ENCODE data around the gene CDH2. TPM values are rescaled to one million over a fixed set of nuclear protein-coding genes. Genes with fewer than 3 reads are reported as not detected.

CDH2 gene
- total RNA-seq, 1 experiment from 2014 or later, result 6.4 TPM

DNA sequence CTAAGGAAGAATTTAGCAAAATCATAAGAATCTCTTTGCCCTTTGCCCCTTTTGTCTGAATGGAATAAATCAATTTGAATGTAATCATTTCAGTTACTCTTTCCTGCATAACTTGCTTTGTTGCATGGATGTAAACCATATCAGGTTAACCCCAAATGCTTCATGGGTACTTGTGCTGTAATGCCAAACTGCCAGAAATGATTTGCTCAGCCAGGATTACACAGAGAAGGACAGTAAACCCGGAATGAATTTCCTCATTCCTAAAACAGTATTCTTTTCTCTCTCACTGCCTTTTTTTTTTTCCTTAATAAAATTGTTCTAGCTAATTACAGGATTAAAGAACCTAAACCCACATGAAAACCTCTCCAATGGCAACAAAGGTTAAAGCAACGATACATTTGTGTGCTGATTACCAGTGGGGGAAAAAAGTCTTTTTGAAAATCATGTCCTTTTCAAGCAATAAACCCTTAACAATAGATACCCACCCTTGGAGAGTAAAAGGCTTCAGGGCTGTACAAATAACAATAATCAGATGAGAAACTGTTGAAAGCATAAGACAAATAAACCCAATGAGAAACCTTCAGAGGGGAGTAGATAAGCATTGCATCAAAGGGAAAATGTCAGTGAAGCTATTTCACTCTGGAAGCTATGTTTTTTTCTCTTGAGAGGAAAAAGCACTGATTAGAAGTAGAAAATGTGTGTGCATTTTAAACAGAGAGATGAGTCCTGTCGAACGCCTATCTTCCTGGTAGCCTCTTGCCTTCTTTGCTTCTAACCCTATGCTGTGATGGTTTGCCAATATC, 275.3 kb downstream of the CDH2 start:
- BruUV-seq (replicated peaks), result no TSS peak
- Histone ChIP-seq H3F3A (ENCODE audit: insufficient read depth, low read depth) (no peaks in the 10 kb centered on the region), H3K79me2 (ENCODE audit: low read depth) (no peaks in the 10 kb centered on the region), H3K4me2 (no peak overlapping the region), H3K9me3 (ENCODE audit: insufficient read depth, low read depth) (no peaks in the 10 kb centered on the region), H3K9me2 (ENCODE audit: insufficient read depth) (no peaks in the 10 kb centered on the region), H3K27ac (no peak overlapping the region), H3K36me3 (ENCODE audit: low read depth) (no peaks in the 10 kb centered on the region), H3K4me1 (replicated peaks; ENCODE audit: insufficient read depth) (no peaks in the 10 kb centered on the region), H2AFZ (no peak overlapping the region), H3K27me3 (ENCODE audit: insufficient read depth, low read depth) (no peaks in the 10 kb centered on the region), H4K20me1 (ENCODE audit: insufficient read depth) (no peaks in the 10 kb centered on the region), H3K4me3 (no peak overlapping the region)
- ChIA-PET POLR2A (ENCODE audit: unreplicated experiment) (no interaction called here), CTCF (no interaction called here)
- no peak for DNase-seq
- TF ChIP-seq EZH2 (IDR thresholded peaks at IDR 0.05; ENCODE audit: low read depth), result no peak
- TF ChIP-seq, protein P1, sequence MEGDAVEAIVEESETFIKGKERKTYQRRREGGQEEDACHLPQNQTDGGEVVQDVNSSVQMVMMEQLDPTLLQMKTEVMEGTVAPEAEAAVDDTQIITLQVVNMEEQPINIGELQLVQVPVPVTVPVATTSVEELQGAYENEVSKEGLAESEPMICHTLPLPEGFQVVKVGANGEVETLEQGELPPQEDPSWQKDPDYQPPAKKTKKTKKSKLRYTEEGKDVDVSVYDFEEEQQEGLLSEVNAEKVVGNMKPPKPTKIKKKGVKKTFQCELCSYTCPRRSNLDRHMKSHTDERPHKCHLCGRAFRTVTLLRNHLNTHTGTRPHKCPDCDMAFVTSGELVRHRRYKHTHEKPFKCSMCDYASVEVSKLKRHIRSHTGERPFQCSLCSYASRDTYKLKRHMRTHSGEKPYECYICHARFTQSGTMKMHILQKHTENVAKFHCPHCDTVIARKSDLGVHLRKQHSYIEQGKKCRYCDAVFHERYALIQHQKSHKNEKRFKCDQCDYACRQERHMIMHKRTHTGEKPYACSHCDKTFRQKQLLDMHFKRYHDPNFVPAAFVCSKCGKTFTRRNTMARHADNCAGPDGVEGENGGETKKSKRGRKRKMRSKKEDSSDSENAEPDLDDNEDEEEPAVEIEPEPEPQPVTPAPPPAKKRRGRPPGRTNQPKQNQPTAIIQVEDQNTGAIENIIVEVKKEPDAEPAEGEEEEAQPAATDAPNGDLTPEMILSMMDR (conservative IDR thresholded peaks at IDR 0.05), result no peak
- intact Hi-C loops (cut with micrococcal nuclease; ENCODE audit: unreplicated experiment), result no loop called here
